ENCODE results near the gene ADCY5. TPM values are rescaled to one million over a fixed set of nuclear protein-coding genes. Genes with fewer than 3 reads are reported as not detected.

ADCY5 gene
- total RNA-seq, 1 donor from 2014 or later, result under 0.01 TPM

DNA sequence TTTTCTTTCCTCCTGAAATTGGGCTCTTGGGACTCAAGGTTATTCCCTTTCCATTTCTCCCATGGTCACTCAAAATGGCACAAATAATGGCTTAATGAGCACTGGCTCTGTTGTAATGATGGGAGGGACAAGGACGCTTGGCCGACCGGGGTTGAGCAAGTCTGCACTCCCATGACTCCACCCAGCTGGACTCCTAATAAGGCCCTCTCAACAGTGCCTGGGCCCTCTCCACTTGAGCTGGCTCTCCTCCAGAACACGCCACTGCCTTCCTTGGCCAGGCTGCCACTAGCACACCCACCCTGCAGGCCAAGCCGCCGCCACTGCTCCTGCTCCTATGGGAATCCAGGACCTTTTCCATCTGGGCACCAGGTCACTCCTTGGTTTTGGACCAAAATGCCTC is 42.3 kb downstream of the ADCY5 start:
- DNase-seq (ENCODE audit: low read depth in 2 of 2), result no peak

DNA sequence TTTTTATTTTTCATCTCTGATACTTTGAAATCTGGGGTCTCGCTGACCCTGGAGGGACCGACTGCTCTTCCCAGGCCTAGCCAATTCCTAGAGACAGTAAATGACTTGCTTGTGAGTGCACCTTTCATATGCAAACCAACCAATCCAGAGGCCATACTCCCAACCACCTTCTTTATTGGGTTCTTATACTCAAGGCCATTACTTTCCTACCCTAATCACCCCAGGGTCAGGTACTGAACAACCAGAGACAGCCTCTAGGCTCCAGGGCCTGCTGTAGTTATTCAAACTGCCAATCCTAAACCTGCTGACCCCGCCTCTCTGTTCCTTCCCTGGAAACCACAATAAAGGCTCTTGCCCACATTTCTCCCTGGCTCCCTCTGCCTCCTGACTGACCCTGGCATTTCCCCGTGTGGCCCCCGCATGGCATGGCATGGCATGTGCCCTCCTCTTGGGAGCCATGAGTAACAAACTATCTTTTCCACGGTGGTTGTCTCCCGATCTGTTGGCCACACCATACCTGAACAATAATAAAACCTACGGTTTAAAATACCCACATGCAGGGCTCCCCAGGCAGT is 42.9 kb downstream of the ADCY5 start:
- DNase-seq (ENCODE audit: low read depth in 2 of 2), result no peak

DNA sequence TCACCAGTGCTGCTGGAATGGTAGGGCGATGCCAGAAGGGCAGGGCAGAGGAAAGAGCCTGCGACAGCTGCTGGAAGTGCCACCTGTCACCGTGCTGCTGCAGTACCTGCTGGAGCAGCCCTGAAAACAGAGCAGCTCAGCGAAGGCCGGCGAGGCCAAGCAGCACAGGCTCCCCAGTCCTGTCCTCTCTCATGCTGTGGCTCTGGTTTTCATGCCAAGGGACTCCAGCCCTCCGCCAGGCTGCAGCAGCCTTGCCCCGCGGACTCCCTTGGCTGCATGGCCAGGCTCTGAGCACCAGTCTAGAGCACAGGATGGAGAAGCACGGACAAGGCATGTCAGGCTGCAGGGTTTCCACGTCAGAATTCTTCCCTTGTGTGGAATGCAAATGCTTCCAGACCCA is 43.9 kb downstream of the ADCY5 start:
- DNase-seq (ENCODE audit: low read depth in 2 of 2), result no peak

DNA sequence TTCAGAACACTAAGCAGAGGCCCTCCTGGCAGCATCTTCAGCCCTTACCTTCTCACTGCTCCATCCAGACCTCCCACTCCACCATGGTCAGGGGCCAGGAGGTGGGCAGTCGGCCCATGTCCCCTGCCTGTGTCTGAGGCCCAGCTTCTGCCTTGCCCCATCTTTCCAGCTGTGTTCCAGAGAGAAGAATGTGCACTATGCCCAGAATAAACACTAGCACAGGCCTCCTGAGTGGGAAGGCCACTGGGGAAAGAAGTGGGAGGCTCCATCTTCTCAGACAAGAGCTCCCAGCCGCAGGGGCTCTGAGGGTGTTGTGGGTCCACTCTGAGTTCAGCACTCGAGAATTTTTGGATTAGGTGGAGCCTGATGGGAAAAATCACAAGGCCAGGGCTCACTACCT is 44.5 kb downstream of the ADCY5 start:
- no peak for DNase-seq (ENCODE audit: low read depth in 2 of 2)

DNA sequence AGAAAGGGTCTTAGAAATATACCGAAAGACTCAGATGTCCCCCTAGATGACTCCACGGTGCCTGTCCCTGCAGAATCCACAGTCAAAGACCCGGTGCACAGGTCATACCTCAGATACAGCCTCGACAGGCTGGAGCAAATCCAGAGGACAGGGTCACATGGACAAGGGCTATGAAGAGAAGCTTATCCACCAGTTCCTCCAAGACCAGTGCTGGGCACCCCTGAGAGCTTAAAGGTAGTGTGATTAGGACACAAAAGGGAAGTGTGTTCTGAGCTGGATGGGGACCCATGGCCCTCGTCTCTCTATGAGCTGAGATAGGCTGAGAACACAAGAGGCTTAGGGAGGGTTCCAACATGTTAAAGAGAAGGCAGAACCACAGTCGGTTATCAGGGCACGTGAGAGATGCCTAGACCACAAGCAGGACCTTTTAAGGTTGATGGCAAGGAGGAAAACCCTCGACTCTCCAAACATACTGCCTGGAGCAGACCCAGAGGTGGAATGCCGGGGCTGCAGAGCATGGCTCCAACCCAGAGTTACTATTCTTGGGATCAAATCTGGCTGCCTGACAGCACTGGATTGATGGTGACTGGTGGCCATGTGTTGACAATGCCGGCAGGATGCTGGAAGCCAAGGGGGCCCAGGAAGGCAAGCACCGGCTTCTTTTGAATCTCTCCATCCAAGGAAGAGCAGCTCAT is 46.9 kb downstream of the ADCY5 start:
- no peak for DNase-seq (ENCODE audit: low read depth in 2 of 2)

DNA sequence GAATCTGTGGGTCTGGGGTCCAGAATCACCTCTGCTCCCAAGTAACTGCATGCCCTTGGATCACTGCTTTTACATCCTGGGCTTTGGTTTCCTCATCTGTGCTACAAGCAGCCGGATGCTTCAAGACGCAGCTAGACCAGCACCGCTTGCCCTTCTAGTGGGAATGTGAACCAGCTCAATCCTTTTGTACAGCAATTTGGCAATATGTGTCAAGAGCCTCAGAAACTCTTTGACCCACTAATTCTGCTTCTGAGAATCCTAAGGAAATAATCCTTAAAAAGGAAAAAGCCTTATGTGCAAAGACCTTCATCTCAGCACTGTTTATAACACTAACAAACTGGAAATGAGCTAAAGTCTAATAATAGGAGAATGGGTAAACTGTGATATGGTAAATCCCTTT is 48.7 kb downstream of the ADCY5 start:
- no peak for DNase-seq (ENCODE audit: low read depth in 2 of 2)

DNA sequence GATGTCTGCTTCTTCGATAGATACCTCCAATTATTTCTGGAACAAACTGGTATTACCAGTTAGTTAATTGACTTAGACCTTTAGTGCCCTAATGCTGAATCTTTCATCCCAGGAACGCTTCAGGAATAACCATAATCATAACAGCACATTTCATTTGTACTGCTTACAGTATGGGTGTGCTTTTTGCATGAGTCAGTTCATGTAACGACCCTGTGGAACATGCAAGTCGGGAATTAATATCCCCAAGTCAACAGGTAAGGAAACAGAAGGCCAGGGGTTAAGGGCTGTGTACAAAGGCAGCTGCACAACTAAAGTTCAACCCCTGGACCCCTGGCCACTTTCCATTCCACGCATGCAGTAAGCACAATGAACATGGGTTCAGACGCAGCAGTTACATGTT is 49.2 kb downstream of the ADCY5 start:
- no peak for DNase-seq (ENCODE audit: low read depth in 2 of 2)

DNA sequence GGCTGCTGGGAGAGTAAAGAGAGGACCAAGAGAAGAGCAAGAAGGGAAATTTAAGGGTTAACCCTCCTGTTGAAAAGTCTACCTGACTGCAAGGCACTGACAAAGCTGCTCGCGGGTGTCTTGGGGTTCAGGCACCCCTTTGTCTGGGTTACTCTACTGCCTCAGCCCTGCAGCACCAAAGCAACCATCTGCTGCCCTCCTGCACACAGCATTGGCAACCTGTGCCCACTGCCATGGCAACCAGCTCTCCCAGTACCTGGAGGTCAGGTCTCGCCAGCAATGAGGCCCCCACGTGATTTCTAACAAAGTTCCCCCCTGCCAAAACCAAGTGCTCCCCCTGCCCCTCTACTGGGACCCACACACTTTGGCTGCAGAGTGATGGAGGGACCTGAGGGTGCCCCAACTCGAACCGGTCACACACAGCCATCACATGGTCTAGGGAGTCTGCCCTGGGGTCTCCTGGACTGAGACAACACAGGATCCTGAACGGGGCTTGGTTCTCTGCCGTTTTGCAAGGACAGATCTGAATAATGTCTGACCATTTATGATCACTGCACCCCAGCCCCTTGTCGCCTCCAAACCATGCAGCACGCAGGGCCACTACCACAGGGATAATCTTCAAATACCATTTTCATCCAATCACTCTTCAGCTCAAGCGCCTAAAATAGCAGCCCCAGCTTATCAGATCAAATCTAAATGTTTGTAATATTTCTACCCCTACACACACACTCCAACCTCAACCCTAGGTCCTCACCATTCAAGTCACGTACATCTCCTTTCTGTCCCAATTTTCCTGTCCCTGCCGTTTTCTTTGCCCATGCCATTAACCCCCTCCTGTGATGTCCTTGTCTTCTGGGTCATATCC is 50.7 kb downstream of the ADCY5 start:
- no peak for DNase-seq (ENCODE audit: low read depth in 2 of 2)

DNA sequence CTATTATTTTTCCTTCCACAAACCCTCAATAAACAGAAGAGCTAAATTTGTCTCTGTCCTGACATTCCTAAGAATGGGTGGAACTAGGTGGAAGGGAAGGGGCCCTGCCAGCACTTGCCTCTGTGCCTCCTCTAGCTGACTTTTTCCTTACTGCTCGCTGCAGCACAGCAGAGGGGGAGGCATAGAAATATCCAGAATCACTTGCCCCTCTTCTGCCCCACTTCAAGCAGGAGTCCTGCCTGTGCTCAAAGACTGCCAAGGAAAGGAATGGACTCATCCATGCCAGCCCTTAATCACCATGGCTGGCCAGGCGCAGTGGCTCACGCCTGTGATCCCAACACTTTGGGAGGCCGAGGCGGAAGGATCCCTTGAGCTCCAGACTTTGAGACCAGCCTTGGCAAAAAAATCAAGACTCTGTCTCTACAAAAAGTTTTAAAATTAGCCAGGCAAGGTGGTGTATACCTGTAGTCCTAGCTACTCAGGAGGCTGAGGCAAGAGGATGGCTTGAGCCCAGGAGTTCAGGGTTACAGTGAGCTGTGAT is 51.8 kb downstream of the ADCY5 start:
- DNase-seq (ENCODE audit: low read depth in 2 of 2), result no peak

DNA sequence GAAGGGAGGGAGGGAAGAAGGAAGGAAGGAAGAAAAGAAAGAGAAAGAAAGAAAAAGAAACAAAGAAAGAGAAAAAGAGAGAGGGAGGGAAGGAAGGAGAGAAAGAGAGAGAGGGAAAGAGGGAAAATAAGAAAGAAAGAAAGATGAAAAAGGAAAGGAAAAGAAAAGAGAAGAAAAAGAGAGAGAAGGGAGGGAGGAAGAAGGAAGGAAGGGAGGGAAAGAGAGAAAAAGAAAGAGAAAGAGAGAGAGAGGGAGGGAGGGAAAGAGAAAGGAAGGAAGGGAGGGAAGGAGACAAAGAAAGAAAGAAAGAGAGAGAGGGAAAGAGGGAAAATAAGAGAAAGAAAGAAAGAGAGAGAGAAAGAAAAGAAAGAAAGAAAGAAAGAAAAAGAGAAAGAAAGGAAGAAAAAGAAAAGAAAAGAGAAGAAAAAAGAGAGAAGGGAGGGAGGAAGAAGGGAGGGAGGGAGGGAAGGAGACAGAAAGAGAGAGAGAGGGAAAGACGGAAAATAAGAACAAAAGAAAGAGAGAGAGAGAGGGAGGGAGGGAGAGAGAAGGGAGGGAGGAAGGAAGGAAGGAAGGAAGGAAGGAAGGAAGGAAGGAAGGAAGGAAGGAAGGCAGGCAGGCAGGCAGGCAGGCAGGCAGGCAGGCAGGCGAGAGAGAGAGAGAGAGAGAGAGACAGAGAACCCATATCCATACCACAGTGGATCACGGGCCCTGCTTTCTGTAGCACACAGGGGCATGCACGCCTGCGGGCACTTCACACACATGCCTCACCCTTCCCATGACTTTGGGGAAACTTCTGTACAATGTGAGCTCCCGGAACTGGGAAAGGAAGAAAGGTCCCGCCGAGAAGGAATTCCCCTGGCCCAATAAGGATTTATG is 52.5 kb downstream of the ADCY5 start:
- no peak for DNase-seq (ENCODE audit: low read depth in 2 of 2)

DNA sequence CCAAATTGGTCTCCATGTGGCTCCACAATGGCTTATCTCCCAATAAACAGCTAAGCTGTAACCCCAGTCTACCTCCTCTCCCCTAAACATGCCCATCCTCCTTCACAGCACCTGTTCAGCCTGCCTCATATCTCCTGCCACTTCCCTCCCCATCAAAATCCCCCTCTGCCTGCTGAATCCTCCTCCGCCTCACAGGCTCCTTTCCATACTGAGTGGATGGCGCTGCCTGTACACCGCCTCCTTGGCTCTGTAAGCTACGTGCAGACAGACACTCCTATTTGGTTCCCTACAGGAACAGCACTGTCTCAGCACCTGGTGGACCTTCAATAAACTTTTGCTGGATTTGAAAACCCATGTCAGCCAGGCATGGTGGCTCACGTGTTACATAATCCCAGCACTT is 53.7 kb downstream of the ADCY5 start:
- DNase-seq (ENCODE audit: low read depth in 2 of 2), result no peak

DNA sequence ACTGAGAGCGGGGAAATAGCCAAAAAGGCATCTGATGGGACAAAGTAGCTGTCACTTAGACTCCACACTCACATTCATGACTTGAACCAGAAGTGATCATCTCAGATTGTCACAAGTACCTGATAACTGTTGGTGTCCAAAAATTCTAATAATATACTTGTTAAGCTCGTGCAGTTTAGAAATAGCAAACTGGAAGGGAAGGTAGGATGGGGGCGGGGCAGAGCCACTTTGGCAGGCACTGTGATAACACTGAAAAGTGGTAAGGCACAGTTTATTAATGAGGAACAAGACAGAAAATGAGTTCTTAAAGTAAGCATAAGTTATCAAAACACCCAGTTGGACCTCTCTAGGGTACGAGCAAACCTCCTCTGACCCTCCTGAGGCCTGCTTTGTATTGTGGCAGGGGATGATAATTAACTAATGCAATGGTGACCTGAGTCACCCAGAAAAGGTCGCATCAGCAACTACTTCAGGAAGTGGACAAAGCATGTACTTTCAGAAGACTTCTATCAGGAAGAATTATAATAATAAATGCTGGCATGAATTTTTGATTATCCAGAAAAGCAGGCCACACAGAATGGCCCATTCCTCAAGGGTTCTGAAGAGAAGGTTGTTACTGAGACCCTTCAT is 54.4 kb downstream of the ADCY5 start:
- DNase-seq (ENCODE audit: low read depth in 2 of 2), result no peak

DNA sequence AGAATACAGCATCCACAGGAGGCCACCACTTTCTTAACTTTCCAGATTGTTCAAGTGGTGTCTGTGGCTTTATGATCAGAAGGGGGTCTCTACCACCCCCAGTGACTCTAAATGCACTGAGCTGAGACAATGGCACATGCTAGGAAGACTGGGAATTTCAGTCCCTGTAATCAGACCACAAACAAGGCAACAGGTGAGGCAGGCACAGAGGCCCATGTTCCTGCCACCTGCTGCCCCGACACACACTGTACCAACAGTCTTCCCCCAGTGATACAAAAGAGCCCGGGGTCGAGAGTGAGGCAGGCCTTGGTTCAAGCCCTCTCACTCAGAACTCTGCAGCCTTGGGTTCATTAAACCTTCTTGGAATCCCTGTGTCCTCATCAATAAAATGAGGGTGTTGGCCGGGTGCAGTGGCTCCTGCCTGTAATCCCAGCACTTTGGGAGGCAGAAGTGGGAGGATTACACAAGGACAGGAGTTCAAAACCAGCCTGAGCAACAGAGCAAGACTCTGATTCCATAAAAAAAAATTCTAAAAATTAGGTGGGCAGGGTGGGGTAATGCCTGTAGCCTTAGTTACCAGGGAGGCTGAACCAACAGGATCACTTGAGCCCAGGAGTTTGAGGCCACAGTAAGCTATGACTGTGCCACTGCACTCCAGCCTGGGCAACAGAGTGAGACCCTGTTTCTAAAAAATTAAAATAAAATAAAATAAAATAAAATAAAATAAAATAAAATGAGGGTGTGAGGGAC is 55.8 kb downstream of the ADCY5 start:
- no peak for DNase-seq (ENCODE audit: low read depth in 2 of 2)

DNA sequence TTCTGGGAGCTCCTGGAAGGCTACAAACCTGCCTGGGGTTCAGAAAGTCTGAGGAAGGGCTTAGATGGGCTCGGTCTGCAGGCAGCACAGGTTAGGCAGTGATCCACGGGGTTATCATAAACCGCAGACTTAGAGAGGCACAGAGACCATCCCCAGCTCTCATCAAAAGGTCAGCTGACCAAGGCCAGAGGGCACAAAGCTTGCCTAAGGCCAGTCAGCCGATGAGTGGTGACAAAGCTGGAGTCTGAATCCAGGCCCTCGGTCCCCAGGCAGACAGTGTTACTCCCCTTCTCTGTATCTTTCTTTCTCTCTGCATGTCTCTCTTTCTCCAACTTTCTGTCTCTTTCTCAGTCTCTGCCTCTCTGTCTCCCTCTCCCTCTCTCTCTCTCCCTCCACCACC is 56.5 kb downstream of the ADCY5 start:
- no peak for DNase-seq (ENCODE audit: low read depth in 2 of 2)

DNA sequence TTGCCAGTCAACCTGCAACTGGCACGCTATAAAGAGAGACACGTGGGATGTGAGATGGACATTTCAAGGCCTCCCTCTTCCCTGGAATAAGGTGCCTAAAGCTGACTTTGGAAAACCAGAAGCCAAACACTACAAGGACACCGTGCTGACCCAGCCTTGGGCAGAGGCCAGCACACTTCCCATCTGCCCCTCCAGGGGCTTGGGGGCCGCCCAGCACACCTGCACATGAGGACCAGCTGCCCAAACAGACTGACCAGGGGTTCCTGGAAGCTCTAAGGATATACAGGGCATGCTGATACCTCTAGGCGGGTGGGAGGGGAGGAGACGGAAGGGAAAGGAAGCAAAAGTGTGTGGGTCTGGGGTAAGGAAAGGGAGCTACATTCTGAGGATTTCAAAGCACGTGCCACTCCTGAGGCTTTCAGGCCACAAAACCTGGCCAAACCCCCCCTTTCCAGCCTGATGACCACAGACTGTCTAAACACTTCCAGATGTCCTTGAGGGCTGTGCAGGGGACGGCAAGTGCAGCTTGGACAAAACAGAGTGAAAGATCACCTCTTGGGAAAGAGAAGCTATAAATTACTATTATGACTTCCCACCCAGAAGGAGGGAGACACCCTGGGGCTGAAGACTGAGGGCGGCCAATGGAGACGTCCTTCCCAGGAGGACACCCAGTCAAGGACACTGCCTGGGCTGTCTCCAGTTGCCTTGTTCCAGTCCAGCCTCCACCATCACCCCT is 57.9 kb downstream of the ADCY5 start:
- DNase-seq (ENCODE audit: low read depth in 2 of 2), result no peak

DNA sequence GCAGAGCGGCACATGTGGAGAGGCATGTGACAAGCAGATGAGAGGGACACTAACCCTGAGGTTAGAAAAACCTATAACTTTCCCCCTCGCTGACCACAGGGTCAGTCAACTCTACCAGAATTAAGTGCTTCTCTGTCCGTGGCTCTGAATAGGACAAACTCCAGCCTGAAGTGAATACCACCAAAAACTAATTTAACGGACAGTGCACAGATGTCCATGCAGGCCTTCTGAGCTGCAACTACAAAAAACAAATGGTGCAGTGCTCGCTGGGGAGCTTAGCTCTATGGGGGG is 59.3 kb downstream of the ADCY5 start:
- DNase-seq (ENCODE audit: low read depth in 2 of 2), result no peak

DNA sequence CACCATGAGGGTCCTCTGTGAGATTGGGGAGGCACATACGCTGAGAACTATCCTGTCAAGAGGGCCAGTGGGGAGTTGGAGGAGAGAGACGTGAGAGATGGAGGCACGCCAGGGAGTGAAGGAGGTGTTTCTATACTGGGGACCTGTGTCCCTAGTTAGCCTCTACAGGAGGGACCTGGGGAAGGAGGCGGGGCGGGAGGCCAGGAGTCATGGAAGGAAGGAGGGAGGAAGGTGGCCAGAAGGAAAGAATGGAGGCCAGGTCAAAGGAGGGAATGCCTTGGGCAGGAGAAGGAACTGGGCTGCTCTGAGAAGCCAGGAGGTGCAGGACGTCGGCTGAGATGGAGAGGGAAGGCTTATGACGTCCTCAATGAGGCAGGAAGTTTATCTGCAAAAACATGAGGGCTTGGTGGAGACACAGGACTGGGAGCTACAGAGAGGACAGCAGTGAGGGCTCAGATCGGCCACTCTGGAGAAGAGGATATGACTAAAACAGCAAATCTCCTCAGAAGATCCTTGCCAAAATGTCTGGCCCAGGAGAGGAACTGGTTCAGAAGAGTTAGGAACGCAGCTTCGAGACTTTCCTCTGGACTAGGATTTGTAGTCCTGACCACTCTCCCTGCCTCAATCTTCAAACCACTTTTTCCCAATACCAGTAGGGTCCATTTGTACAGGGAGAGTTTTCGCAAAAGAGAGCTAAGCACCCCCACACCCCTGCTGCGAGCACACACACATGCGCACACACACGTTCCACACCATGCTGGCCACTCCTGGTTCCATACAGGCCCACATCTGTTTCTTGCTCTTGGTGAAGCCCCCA is 59.9 kb downstream of the ADCY5 start:
- no peak for DNase-seq (ENCODE audit: low read depth in 2 of 2)

DNA sequence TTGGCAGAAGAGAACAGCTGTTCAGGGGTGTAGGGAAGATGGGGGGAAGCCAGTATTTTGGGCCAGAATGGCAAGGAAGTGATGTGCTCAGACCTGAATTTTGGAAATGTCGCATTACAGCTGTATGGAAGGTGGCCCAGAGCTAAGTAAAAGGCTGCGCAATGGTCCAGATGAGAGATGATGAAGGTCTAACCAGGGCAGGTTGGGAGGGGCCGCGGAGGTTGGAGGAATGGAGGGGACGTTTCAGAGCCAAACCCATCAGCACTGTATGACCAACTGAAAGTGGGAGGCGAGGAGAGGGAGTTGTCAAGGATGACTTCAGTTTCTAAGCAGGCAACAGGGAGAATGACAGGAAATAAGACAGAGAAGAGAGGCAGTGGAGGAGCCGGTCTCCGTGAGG is 60.8 kb downstream of the ADCY5 start:
- DNase-seq (ENCODE audit: low read depth in 2 of 2), result no peak

DNA sequence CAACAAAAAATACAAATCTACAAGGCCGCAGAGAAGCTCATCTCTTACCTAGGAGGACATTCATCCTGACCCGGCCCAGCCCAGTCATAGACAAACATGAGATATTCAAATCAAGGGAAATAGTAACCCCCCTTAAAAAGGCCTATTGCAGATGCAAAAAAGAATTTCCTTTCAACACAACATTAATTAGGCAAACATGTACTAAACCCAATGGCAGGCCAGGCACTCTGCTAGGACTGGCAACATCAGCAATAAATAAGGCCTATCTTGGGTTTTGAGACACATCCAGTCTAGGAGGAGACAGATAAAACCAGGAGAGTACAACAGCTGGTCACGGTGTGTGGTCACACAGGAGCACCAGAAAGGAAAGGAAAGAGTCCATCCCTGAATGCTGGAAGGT is 61.4 kb downstream of the ADCY5 start:
- DNase-seq (ENCODE audit: low read depth in 2 of 2), result no peak

Measured in dermis microvascular lymphatic vessel endothelial cell (primary cell).